DMS114 treated with DMSO at 0.1 percent for 48 hours (cell line): ENCODE data around the gene STYK1.

Experiments used
- DNase-seq: peaks from one replicate; lab custom pipeline; 2025; ENCODE audit not compliant: unreplicated experiment; lab: John Stamatoyannopoulos, UW

STYK1 gene

DNA sequence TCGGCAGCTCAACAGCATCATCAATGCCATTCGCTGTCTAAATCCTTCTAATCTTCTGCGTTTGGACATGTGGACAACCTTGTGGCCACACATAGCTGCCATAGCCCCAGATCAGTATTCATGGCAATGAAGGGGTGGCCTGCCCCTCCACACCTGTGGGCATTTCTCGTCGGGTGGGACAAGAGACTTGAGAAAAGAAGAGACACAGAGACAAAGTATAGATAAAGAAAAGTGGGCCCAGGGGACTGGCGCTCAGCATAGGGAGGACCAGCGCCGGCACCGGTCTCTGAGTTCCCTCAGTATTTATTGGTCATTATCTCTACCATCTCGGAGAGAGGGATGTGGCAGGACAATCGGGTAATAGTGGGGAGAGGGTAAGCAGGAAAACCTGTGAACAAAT, 102.7 kb downstream of the STYK1 start:
- DNase-seq: no peak
